DMS 273 (cell line): ENCODE data around the gene CFAP74.
"Not testable (repeated sequence)": the region's sequence is repeated elsewhere in the genome, so short reads cannot be mapped to it uniquely, and the experiment has no call there.

Experiments
- DNase-seq: peaks from one replicate; lab custom pipeline; 2025; ENCODE audit not compliant: unreplicated experiment; lab: John Stamatoyannopoulos, UW

The CFAP74 gene

GRCh38 chr1:1954015-1954414 lies 49.6 kb downstream of the CFAP74 start:
- no peak for DNase-seq

DNA sequence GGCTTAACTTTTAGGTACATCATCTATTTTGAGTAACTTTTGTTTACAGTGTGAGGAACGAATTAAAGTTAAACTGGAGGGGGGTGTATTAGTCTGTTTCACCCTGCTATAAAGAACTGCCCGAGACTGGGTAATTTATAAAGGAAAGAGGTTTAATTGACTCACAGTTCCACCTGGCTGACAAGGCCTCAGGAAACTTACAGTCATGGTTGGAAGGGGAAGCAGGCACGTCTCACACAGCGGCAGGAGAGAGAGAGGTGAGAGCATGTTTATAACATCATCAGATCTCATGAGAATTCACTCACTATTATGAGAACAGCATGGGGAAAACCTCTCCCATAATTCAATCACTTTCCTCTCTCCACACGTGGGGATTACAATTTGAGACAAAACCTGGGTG lies 52.6 kb downstream of the CFAP74 start:
- no peak for DNase-seq

DNA sequence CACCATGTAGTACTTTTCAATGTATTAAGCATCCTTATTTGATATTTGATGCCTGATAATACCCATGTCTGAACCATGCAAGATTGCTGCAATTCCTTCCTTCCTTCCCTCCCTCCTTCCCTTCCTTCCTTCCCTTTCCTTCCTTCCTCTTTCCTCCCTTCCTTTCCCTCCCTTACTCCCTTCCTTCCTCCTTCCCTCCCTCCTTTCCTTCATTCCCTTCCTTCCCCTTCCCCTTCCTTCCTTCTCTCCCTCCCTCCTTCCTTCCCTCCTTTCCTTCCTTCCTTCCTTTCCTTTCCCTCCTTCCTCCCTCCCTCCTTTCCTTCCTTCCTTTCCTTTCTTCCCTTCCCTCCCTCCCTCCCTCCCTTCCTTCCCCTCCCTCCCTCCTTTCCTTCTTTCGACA lies 54.8 kb downstream of the CFAP74 start:
- DNase-seq = no peak

DNA sequence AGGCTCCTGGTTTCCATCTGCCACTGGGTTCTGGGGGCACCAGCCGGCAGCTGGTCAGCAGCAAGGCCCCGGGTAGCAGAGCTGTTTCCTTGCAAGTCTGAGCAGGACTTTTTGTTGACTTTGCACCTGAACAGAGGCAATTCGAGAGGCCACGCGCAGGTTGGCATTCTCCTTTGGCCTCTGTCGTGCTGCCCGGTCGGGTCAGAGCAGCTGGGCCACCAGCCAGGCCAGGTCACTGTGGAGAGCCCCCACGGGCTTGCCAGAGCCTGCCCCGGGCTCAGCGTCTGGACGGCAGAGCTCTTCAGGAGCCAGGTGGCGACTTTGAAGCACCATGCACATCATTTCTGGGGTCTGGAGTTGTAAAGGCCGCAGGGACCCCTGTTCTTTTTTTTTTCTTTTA lies 56.1 kb downstream of the CFAP74 start:
- DNase-seq = peak; percentile 85

GRCh38 chr1:1946540-1946939 lies 57.0 kb downstream of the CFAP74 start:
- peak; percentile 65 for DNase-seq

GRCh38 chr1:1945782-1946393 lies 57.7 kb downstream of the CFAP74 start:
- no peak for DNase-seq

DNA sequence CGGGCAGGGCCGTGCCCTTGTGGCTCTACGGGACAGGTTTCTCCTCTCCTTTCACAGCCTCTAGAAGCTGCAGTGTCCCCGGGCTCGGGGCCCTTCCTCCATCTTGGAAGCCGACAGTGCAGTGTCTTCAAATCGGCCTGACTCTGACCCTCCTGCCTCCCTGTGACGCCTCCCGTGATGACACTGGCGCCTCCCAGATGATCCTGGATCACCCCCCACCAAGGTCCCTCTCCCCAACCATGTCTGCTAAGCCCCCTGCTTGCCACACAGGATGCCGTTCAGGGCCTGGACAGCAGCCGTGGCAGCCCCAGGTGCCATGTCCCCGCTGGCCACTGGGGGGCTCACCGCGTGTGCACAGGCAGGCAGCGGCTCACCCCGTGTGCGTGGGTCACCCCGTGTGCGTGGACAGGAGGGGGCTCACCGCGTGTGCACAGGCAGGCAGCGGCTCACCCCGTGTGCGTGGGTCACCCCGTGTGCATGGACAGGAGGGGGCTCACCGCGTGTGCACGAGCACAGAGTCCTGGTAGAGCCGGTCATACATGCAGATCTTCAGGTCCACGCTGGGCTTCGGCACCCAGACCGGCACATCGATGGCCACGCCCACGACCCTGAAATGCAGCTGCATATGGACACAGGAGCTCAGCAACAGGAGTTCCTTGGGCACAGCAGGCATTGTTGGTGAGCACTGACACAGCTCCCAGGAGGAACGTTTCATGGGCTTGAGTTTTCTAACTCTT lies 59.6 kb downstream of the CFAP74 start:
- DNase-seq = peak; percentile 71

- DNase-seq = no peak
These were observed 60.6 kb downstream of the CFAP74 start for GRCh38 chr1:1942753-1943656.

GRCh38 chr1:1941868-1942752 lies 61.5 kb downstream of the CFAP74 start:
- DNase-seq = no peak

GRCh38 chr1:1941211-1941841 lies 62.3 kb downstream of the CFAP74 start:
- DNase-seq = no peak

DNA sequence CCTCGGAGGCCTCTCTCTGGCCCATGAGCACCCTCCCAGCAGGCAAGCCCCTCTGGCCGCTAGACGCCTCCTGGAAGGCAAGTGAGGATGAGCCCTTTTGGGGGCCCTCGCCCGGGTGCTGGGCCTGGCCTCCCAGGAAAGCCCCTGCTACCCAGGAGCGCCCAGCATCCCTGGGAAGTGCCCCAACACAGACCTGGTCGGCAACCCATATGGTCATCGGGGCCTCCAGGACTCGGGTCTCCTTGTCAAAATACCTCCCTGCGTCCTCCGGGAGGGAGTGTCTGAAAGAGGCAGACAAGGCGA lies 63.5 kb downstream of the CFAP74 start:
- DNase-seq = no peak

DNA sequence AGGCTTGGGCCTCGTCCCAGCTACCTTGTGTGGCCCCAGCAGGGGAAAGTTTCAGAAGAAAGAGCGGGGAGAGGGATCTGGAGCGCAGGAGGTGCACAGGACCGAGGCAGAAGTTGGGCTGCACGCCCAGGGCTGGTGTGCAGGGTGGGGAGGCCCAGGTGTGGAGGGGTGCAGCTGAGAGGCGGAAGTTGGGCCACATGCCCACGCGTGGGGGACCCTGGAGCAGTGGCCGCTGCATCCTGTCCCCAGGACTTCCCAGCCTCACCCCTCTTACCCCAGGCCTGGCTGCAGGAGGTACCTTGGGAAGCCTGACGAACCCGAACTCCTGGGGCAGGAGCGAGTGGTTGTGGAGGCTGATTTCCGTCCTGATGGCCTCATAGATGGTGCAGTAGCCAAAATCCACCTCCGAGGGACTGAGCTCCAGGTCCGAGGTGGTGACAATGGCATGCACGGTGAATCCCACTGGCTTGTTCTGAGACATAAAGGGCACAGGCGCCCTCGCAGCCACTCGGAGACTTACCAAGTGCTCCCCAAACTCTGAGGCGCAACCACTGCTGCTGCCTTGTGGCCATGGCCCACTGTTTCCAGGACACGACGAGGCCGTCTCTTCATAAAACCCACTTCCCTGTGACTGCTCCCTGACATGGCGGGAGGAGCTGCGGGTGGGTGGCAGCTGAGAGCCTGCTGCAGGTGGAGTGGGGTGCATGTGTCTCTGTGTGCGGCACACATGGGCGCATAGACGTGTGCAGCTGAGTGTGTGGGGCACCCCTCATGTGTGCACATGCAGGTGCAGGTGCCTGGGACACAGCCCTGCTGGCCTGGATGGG lies 64.1 kb downstream of the CFAP74 start:
- no peak for DNase-seq

DNA sequence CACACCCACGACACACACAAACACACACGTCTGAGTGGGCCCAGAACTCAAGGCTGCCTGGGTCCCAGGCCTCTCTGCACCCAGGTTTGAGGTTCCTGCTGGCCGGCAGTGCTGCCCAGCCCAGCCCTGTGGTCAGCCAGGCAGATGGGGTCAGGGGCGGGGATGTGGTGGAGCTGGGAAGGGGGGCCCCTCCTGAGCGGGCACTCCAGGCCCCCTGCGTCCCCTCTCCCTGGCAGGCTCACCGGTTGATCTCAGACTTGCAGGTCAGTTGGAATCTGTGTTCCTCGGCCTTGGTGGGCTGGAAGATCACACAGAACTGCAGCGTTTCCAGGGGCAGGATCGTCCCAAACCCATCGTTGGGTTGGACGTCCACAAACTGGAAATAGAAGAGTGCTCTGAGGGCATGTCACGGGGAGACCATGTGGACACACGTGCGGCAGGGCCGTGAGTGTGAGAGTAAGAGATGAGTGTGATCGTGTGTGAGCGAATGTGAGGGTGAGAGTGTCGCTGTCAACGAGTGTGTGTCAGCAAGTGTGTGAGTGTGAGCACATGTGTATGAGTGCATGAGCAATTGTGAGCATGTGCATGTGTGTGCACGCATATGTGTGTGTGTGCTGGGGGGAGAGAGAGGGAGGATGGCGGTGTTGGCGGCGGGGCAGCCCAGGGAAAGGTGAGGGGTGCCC lies 64.8 kb downstream of the CFAP74 start:
- DNase-seq = no peak

DNA sequence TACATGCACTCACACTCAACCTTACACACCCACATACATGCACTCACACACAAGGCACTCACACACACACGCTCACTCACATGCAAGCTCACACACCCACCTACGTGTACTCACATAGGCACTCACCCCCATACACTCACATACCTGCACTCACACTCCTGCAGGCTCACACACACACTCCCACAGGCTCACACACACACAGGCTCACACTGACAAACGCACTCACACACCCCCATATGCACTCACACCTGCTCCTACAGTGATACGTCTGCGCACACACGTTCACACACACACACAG lies 65.4 kb downstream of the CFAP74 start:
- no peak for DNase-seq

GRCh38 chr1:1937549-1938275 lies 65.9 kb downstream of the CFAP74 start:
- DNase-seq = no peak

DNA sequence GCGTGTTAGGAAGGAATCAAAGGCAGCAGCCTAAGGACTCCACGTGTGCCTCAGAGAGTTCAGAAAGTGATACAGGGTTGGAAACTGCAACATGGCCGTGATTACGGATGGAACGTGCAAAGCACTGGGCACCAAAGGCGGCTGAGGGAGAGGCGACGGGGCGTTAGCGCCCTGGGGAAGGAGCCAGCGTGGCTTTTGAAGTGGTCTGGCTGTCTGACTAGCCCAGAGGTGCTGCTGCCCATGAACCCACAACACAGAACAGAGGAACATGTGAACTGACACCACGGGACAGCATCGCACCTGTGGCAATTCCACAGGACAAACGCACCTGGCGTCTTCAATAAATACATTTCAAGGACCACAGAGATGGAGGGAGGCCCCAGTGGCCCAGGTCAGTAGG lies 66.5 kb downstream of the CFAP74 start:
- no peak for DNase-seq

DNA sequence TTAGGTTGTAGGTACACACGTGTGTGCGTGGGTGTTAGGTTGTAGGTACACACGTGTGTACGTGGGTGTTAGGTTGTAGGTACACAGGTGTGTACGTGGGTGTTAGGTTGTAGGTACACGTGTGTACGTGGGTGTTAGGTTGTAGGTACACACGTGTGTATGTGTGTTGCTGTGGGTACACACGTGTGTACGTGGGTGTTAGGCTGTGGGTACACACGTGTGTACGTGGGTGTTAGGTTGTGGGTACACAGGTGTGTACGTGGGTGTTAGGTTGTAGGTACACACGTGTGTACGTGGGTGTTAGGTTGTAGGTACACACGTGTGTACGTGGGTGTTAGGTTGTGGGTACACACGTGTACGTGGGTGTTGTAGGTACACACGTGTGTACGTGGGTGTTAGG lies 68.7 kb downstream of the CFAP74 start:
- DNase-seq = not testable (repeated sequence)

DNA sequence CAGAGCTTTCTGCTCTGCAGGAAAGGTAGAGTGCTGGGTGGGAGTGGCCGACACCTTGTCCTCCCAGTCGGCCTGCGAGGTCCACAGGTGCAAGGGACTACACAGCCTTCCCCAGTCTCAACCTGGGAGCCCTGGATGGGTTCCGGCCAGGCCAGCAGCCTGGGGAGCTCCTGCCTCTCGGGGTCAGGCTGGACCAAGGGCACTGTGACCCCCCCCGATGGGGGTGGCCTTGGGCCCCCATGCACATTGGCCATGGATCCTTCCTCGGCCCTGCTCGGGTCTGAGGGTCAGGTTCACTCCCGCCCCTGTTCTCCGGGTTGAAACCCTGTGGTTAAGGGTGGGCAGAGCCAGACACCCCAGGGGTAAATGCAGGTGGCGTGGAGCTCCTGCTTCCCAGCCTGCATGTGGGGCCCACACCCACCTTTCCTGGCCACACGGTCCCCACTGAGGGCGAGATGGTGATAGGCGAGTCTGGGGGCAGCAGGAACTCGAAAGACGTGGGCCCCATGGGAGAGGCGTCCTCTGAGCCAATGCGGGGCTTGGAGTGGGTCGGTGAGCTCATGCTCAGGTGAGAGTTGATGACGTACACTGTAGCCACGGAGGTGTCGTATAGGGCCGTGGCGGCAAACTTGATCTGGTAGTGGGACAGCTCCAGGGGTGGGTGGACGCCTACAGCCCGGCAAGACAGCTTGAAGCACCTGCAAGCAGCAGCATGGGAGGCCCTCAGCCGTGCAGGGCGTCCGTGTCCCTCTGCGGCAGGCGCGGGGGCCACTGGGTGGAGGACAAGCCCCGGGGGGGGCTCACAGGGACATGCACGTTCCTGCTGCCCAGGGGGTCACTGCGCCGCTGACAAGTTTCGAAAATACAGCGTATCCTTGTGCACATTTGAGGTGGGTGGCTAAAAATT lies 73.7 kb downstream of the CFAP74 start:
- DNase-seq = no peak
